Body of pancreas (tissue), 4 donors: Measurements from ENCODE around the gene SMIM29.

Source experiments
- POLR2A ChIP-seq, 3 donors: fragments of 450-650 bp; IDR thresholded peaks; one replicate each; pipeline ENCODE4 v1.6.1; 2016; ENCODE audit warnings: antibody characterized with exemption in 3 of 3, mild to moderate bottlenecking in 2 of 3
- TF ChIP-seq, protein P1 (sequence below), 7 experiments: fragments of 450-650 bp in 4 of 7; fragments of 200-600 bp in 3 of 7; sonication (generic) in 3 of 7; IDR thresholded peaks; one replicate each; pipeline ENCODE4 v1.5.1; 2016 to 2019; ENCODE audit warnings: antibody characterized with exemption in 7 of 7

DNA sequence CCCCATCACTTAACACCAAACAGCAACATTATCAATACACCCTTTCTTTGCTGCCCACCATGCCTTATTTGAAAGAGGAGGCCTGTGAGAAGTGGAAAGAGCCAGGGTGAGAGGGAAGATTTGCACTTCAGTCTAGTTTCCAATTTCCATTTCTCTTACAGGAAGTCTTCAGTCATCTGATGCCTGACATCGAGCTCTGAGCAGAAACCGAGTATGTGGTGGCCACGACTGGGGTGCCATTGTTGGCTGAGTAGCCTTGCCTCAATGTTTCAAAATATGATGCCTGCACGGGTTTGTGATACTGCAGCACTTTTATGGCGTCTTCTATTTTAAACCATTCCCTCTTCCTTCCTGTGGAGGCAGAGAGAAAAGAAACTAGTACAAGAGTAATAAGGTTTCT is 39.8 kb upstream of the SMIM29 start:
- TF ChIP-seq, protein P1, sequence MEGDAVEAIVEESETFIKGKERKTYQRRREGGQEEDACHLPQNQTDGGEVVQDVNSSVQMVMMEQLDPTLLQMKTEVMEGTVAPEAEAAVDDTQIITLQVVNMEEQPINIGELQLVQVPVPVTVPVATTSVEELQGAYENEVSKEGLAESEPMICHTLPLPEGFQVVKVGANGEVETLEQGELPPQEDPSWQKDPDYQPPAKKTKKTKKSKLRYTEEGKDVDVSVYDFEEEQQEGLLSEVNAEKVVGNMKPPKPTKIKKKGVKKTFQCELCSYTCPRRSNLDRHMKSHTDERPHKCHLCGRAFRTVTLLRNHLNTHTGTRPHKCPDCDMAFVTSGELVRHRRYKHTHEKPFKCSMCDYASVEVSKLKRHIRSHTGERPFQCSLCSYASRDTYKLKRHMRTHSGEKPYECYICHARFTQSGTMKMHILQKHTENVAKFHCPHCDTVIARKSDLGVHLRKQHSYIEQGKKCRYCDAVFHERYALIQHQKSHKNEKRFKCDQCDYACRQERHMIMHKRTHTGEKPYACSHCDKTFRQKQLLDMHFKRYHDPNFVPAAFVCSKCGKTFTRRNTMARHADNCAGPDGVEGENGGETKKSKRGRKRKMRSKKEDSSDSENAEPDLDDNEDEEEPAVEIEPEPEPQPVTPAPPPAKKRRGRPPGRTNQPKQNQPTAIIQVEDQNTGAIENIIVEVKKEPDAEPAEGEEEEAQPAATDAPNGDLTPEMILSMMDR (IDR thresholded peaks at IDR 0.05): no peak
- no peak for TF ChIP-seq POLR2A (IDR thresholded peaks at IDR 0.05)
